Measurements from ENCODE around the gene SELENON.

- TF ChIP-seq CTCF (tag by site-specific recombination; IDR thresholded peaks at IDR 0.05) (no peak), OSR2 (tag by site-specific recombination; IDR thresholded peaks at IDR 0.05) (no peak), ZNF561 (tag by site-specific recombination; IDR thresholded peaks at IDR 0.05; ENCODE audit: borderline replicate concordance) (no peak), ZNF350 (tag by site-specific recombination; IDR thresholded peaks at IDR 0.05) (no peak), ZNF155 (tag by site-specific recombination; IDR thresholded peaks at IDR 0.05) (no peak), ZNF621 (tag by site-specific recombination; IDR thresholded peaks at IDR 0.05) (no peak)
- TF ChIP-seq, protein P1, sequence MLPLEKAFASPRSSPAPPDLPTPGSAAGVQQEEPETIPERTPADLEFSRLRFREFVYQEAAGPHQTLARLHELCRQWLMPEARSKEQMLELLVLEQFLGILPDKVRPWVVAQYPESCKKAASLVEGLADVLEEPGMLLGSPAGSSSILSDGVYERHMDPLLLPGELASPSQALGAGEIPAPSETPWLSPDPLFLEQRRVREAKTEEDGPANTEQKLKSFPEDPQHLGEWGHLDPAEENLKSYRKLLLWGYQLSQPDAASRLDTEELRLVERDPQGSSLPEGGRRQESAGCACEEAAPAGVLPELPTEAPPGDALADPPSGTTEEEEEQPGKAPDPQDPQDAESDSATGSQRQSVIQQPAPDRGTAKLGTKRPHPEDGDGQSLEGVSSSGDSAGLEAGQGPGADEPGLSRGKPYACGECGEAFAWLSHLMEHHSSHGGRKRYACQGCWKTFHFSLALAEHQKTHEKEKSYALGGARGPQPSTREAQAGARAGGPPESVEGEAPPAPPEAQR (tag by site-specific recombination; IDR thresholded peaks at IDR 0.05), result no peak
- TF ChIP-seq, protein P2, sequence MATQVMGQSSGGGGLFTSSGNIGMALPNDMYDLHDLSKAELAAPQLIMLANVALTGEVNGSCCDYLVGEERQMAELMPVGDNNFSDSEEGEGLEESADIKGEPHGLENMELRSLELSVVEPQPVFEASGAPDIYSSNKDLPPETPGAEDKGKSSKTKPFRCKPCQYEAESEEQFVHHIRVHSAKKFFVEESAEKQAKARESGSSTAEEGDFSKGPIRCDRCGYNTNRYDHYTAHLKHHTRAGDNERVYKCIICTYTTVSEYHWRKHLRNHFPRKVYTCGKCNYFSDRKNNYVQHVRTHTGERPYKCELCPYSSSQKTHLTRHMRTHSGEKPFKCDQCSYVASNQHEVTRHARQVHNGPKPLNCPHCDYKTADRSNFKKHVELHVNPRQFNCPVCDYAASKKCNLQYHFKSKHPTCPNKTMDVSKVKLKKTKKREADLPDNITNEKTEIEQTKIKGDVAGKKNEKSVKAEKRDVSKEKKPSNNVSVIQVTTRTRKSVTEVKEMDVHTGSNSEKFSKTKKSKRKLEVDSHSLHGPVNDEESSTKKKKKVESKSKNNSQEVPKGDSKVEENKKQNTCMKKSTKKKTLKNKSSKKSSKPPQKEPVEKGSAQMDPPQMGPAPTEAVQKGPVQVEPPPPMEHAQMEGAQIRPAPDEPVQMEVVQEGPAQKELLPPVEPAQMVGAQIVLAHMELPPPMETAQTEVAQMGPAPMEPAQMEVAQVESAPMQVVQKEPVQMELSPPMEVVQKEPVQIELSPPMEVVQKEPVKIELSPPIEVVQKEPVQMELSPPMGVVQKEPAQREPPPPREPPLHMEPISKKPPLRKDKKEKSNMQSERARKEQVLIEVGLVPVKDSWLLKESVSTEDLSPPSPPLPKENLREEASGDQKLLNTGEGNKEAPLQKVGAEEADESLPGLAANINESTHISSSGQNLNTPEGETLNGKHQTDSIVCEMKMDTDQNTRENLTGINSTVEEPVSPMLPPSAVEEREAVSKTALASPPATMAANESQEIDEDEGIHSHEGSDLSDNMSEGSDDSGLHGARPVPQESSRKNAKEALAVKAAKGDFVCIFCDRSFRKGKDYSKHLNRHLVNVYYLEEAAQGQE (tag by site-specific recombination; IDR thresholded peaks at IDR 0.05), result no peak
Observed at GRCh38 chr1:25760122-25760719, 39.8 kb upstream of the SELENON start.

Data from HEK293 (cell line).